ENCODE measurements around the gene RHBDL1.
A peak's percentile ranks its signal among the peaks of the same experiment; 100 is the strongest.

Gene RHBDL1

DNA sequence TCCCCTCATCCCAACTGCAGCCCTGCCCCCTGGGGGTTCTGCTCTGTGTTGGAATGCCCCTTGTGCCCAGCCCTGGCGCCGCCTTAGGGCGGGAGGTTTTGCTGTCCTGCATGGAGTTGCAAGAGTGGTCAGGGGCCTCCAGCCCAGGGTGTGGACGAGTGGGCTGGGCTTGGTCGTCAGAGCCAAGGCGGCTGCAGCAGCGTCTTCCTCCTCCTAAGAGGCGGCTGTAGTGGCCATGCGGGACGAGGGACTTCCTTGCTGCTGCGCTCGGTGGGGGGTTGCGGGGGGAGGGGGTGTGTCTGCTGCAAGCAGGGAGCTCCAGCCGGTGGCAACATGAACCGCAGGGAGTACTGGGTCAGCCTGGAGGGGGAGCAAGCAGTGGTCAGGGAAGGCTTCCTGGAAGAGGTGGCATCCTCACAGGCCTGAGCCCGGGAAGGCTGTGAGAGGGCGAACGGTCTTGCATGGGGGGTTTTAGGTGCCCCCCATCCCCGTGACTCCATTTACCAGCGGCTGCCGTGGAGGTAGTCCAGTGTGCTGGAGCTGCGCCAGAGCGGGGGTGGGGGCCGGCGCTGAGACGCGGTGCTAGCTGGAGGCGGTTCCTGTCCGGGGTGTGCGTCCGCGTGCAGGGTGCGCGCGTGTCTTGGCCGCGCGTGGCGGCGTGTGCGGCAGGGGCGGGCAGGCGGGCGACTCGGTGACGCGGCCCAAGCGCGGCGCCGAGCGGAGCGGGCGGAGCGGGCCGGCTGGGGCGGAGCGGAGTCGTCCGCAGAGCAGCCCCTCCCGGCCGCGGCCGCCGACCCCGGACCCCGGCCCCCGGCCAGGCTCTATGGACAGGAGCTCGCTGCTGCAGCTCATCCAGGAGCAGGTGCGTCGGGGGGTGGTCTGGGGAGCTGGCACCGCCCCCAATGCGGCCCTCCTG is at the start of gene RHBDL1:
RHBDL1 (plus strand) TSS at position 704 of the 916 bp plus-strand sequence; CDS start at position 824, 120 bp downstream.
- Histone ChIP-seq H3K9me3 (ENCODE audit: control insufficient read depth in 5 of 5, low read length in 5 of 5) (no peaks in the 10 kb centered on the region), H3K27ac (ENCODE audit: low read depth, low read length) (no peak within 1 kb of the TSS), H3K4me3 (ENCODE audit: low read depth in 1 of 5, low read length in 5 of 5) (peak within 1 kb of the TSS in 4 of 5 donors; percentile 21 to 58 (median 36)), H3K36me3 (ENCODE audit: control insufficient read depth in 5 of 5, insufficient read depth in 5 of 5, low read length in 5 of 5) (peaks cover 0 to 40% (median 37%) of the 10 kb centered on the region in 5 donors), H3K9ac (ENCODE audit: low read length in 5 of 5) (no peak within 1 kb of the TSS), H3K27me3 (ENCODE audit: control insufficient read depth in 5 of 5, insufficient read depth in 4 of 5, low read length in 5 of 5) (peaks cover 0 to 4% (median 0%) of the 10 kb centered on the region in 5 donors), H3K4me1 (ENCODE audit: control insufficient read depth in 5 of 5, insufficient read depth in 5 of 5, low read length in 5 of 5) (peaks cover 0 to 29% (median 23%) of the 10 kb centered on the region in 5 donors)

DNA sequence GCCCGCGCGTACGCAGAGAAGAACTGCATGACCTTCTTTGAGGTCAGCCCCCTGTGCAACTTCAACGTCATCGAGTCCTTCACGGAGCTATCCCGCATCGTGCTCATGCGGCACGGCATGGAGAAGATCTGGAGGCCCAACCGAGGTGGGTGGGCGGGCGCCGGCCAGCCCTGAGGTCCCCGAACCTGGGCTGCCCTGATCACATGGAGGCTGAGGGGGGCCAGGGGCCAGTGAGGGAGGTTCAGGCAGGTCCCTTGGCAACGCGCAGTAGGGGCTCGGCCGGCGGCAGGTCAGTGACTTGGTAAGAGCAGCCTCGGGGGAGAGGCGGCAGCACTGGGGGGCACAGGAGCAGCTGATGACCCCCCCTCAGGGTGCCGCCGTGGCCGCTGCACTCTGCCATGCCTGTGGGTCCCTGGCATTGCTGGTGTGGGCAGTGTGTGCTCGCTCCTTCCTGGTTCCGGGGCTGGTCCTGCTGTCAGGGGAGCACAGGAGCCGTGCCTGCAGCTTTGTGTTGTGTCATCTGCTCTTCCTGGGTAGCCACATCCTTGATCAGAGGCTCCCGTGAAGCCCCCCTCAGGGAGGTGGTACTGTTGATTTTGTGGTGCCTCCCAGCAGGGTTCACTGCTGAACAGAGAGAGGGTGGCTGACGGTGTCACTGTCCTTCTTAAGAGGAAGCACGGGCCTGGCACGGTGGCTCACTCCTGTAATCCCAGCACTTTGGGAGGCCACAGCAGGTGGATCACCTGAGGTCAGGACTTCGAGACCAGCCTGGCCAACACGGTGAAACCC is 49.3 kb upstream of the RHBDL1 start:
- Histone ChIP-seq H3K27ac (ENCODE audit: low read depth, low read length) (no peak overlapping the region), H3K9me3 (ENCODE audit: control insufficient read depth in 5 of 5, low read length in 5 of 5) (no peaks in the 10 kb centered on the region), H3K36me3 (ENCODE audit: control insufficient read depth in 5 of 5, insufficient read depth in 5 of 5, low read length in 5 of 5) (peaks cover 0 to 40% (median 16%) of the 10 kb centered on the region in 5 donors), H3K4me3 (ENCODE audit: low read depth in 1 of 5, low read length in 5 of 5) (no peak overlapping the region), H3K9ac (ENCODE audit: low read length in 5 of 5) (no peak overlapping the region), H3K27me3 (ENCODE audit: control insufficient read depth in 5 of 5, insufficient read depth in 4 of 5, low read length in 5 of 5) (no peaks in the 10 kb centered on the region), H3K4me1 (ENCODE audit: control insufficient read depth in 5 of 5, insufficient read depth in 5 of 5, low read length in 5 of 5) (peaks cover 0 to 49% (median 19%) of the 10 kb centered on the region in 5 donors)

DNA sequence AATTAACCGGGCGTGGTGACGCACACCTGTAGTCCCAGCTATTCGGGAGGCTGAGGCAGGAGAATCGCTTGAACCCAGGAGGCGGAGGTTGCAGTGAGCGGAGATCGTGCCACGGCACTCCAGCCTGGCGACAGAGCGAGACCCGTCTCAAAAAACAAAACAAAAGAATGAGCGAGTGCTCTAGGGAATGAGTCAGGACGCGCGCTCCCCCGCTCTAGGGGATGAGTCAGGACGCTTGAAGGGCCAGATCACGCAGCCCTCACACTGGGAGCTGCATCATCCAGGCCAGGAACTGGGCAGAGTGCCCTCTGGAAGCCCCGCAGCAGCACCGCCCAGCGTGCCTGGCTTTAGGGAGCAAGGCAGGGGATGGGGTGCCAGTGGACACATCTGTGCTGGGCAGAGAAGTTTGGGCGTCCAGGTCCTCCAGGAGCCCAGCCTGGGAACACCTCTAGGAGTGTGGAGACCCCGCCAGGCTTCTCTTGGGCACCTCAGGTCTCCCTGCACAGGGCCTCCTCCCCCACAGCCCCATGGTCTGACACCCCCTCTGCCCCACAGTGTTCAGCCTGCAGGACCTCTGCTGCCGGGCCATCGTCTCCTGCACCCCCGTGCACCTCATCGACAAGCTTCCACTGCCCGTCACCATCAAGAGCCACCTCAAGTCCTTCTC is 48.6 kb upstream of the RHBDL1 start:
- no peak overlapping the region for H3K9ac ChIP-seq (ENCODE audit: low read length in 5 of 5)
- H3K27ac ChIP-seq (ENCODE audit: low read depth, low read length) = no peak overlapping the region
- H3K4me1 ChIP-seq (ENCODE audit: control insufficient read depth in 5 of 5, insufficient read depth in 5 of 5, low read length in 5 of 5) = peaks cover 0 to 45% (median 19%) of the 10 kb centered on the region in 5 donors
- no peak overlapping the region for H3K4me3 ChIP-seq (ENCODE audit: low read depth in 1 of 5, low read length in 5 of 5)
- H3K36me3 ChIP-seq (ENCODE audit: control insufficient read depth in 5 of 5, insufficient read depth in 5 of 5, low read length in 5 of 5) = peaks cover 0 to 37% (median 13%) of the 10 kb centered on the region in 5 donors
- H3K9me3 ChIP-seq (ENCODE audit: control insufficient read depth in 5 of 5, low read length in 5 of 5) = no peaks in the 10 kb centered on the region
- H3K27me3 ChIP-seq (ENCODE audit: control insufficient read depth in 5 of 5, insufficient read depth in 4 of 5, low read length in 5 of 5) = no peaks in the 10 kb centered on the region

DNA sequence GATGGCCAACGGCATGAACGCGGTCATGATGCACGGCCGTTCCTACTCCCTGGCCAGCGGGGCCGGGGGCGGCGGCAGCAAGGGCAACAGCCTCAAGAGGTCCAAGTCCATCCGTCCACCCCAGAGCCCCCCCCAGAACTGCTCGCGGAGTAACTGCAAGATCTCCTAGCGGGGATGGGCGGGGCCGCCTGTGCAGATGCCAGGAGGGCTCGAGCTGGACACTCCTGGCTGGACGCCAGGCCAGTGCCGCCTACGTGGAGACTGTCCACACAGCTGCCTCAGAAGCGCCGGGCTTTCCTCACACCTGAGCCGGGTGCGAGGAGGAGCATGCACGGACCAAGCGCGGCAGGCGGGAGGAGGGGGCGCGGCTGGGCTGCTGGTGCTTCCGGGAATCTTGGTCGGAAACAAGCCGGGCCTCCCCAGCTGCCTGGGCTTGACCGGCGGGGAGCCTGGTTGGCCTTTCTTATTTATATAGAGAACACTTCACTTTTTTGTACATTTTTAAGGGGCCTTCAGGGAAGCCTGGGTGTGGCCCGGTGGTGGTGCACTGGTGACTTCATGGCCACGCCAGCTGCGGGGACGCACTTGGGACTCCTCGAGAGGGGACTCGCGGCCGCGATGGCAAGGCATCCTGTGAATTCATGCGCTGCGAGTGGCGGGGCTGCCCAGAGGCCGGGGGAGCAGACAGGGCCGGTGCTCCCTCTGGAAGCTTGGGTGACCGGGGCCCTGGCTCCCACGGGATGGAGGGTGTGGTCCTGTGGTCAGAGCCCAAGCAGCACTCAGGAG is 47.8 kb upstream of the RHBDL1 start:
- Histone ChIP-seq H3K36me3 (ENCODE audit: control insufficient read depth in 5 of 5, insufficient read depth in 5 of 5, low read length in 5 of 5) (peaks cover 0 to 38% (median 13%) of the 10 kb centered on the region in 5 donors), H3K9ac (ENCODE audit: low read length in 5 of 5) (no peak overlapping the region), H3K9me3 (ENCODE audit: control insufficient read depth in 5 of 5, low read length in 5 of 5) (no peaks in the 10 kb centered on the region), H3K4me3 (ENCODE audit: low read depth in 1 of 5, low read length in 5 of 5) (no peak overlapping the region), H3K27ac (ENCODE audit: low read depth, low read length) (no peak overlapping the region), H3K27me3 (ENCODE audit: control insufficient read depth in 5 of 5, insufficient read depth in 4 of 5, low read length in 5 of 5) (peaks cover 0 to 2% (median 0%) of the 10 kb centered on the region in 5 donors), H3K4me1 (ENCODE audit: control insufficient read depth in 5 of 5, insufficient read depth in 5 of 5, low read length in 5 of 5) (peaks cover 0 to 41% (median 19%) of the 10 kb centered on the region in 5 donors)

DNA sequence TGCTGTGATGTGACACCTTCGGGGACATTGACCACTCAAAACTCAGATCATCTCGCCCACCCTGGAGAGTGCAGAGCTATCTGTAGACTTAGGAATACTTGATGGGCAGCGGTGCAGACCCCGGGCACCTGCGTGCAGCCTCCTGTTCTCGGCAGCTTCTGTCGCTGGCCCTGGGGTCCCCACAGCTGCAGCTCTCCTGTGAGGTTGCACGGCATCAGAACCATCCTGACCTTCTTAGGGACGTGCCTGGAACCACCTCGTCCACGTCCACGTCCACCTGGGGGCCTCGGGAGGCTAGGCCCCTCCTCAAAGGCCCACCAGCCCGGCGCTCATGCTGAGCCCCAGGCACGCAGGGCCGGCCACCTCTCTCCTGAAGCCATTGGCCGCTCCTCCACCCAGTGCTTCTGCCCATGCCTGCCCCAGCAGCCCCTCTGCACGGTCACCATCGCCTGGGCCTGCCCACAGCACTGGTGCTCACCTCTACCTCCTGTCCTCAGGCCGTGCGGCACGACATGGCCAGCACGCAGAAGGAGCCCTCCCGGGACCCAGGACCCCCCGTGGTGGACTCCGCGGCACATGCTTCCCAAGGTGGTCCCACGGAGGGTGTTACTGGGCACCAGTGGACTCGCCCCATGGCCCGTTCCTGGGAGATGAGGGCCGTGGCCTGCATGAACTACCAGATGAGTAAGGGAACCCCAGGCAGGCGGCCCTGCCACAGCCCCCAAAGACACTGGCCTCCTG is 47.0 kb upstream of the RHBDL1 start:
- Histone ChIP-seq H3K9ac (ENCODE audit: low read length in 5 of 5) (no peak overlapping the region), H3K4me1 (ENCODE audit: control insufficient read depth in 5 of 5, insufficient read depth in 5 of 5, low read length in 5 of 5) (peaks cover 0 to 41% (median 19%) of the 10 kb centered on the region in 5 donors), H3K9me3 (ENCODE audit: control insufficient read depth in 5 of 5, low read length in 5 of 5) (no peaks in the 10 kb centered on the region), H3K36me3 (ENCODE audit: control insufficient read depth in 5 of 5, insufficient read depth in 5 of 5, low read length in 5 of 5) (peaks cover 0 to 47% (median 19%) of the 10 kb centered on the region in 5 donors), H3K27ac (ENCODE audit: low read depth, low read length) (no peak overlapping the region), H3K27me3 (ENCODE audit: control insufficient read depth in 5 of 5, insufficient read depth in 4 of 5, low read length in 5 of 5) (peaks cover 0 to 2% (median 0%) of the 10 kb centered on the region in 5 donors), H3K4me3 (ENCODE audit: low read depth in 1 of 5, low read length in 5 of 5) (no peak overlapping the region)

DNA sequence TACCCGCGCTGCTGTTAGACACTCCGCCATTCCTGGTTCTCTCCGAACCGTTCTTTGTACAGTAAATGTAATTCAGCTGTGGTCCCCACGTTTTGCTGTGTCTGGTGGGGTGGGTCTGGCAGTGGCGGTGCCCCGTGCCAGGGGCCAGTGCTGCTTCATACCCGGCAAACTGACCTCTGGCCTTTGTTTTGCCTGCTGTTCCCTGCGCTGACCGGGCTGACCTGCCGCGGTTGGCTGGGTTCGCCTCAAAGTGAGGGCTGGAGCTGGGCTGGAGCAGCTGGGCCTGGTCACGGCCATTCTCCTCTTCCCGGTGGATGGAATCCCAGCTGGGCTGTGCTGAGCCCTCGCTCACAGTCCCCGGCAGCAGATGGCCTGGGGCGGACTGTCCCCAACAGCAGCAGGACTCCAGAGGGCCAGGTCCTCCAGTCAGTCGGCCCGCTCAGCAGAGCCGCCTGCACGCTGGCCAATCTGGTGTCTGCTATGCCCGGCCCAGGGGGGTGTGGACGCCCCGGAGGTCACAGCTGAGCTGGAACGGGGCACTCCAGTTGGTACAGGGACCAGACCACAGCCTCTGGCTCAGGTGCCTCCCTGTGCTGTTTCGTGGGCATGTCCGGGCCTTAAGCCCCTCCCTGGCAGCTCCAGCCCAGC is 46.2 kb upstream of the RHBDL1 start:
- Histone ChIP-seq H3K27me3 (ENCODE audit: control insufficient read depth in 5 of 5, insufficient read depth in 4 of 5, low read length in 5 of 5) (peaks cover 0 to 2% (median 0%) of the 10 kb centered on the region in 5 donors), H3K4me1 (ENCODE audit: control insufficient read depth in 5 of 5, insufficient read depth in 5 of 5, low read length in 5 of 5) (peaks cover 0 to 41% (median 19%) of the 10 kb centered on the region in 5 donors), H3K9me3 (ENCODE audit: control insufficient read depth in 5 of 5, low read length in 5 of 5) (no peaks in the 10 kb centered on the region), H3K27ac (ENCODE audit: low read depth, low read length) (no peak overlapping the region), H3K36me3 (ENCODE audit: control insufficient read depth in 5 of 5, insufficient read depth in 5 of 5, low read length in 5 of 5) (peaks cover 0 to 55% (median 25%) of the 10 kb centered on the region in 5 donors), H3K4me3 (ENCODE audit: low read depth in 1 of 5, low read length in 5 of 5) (no peak overlapping the region), H3K9ac (ENCODE audit: low read length in 5 of 5) (no peak overlapping the region)

DNA sequence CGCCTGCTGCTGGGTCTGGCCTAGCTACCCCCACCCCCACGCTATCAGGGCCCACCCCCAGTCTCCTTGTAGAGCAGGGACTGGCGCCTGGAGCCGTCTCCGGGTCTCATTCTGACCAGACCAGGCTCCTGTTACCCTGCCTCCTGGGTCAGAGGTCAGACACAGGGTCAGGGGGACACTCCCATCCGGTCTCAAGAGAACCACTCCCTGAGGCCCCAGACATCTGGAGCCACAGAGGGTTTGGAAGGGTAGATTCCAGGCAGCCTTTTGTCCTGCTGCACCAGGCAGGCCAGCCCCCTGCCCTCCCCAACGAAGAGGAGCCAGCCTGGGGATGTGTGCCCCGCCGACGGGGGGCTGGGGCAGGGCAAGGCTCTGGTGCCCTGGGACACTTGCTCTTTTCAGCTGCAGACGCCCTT is 45.6 kb upstream of the RHBDL1 start:
- Histone ChIP-seq H3K27ac (ENCODE audit: low read depth, low read length) (no peak overlapping the region), H3K27me3 (ENCODE audit: control insufficient read depth in 5 of 5, insufficient read depth in 4 of 5, low read length in 5 of 5) (peaks cover 0 to 2% (median 0%) of the 10 kb centered on the region in 5 donors), H3K9ac (ENCODE audit: low read length in 5 of 5) (peak overlapping the region in 2 of 5 donors; percentile 17 to 51), H3K36me3 (ENCODE audit: control insufficient read depth in 5 of 5, insufficient read depth in 5 of 5, low read length in 5 of 5) (peaks cover 0 to 55% (median 25%) of the 10 kb centered on the region in 5 donors), H3K4me3 (ENCODE audit: low read depth in 1 of 5, low read length in 5 of 5) (no peak overlapping the region), H3K4me1 (ENCODE audit: control insufficient read depth in 5 of 5, insufficient read depth in 5 of 5, low read length in 5 of 5) (peaks cover 0 to 42% (median 22%) of the 10 kb centered on the region in 5 donors), H3K9me3 (ENCODE audit: control insufficient read depth in 5 of 5, low read length in 5 of 5) (no peaks in the 10 kb centered on the region)

DNA sequence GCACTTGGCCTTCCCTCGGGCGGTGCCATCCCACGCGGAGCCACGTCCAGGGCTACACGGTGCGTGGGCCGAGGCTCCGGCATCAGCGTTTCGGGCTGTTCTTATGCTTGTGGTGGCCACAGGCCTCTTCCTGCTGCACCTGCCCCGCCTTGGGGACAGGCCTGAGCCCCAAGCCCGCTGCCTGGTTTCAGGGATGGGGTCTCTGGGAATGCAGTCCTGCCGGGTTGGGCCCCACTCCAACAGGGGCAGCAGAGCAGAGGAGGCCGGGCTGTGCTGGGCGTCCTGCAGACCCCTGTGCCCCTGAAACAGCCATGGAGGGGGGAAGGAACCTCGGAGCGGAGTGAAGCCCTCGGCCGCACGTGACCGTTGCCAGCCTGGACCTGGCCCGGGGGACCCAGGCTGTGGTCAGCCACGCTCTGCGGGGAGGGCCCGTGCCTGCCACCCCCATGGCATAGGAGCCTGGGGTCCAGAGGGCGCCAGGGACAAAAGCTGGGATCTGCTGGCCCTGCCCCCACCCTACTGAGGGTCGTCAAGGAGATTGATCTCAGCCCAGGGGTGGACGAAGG is 45.1 kb upstream of the RHBDL1 start:
- Histone ChIP-seq H3K4me1 (ENCODE audit: control insufficient read depth in 5 of 5, insufficient read depth in 5 of 5, low read length in 5 of 5) (peaks cover 0 to 47% (median 27%) of the 10 kb centered on the region in 5 donors), H3K9ac (ENCODE audit: low read length in 5 of 5) (peak overlapping the region in 1 of 5 donors; percentile 51), H3K27me3 (ENCODE audit: control insufficient read depth in 5 of 5, insufficient read depth in 4 of 5, low read length in 5 of 5) (peaks cover 0 to 2% (median 0%) of the 10 kb centered on the region in 5 donors), H3K4me3 (ENCODE audit: low read depth in 1 of 5, low read length in 5 of 5) (no peak overlapping the region), H3K27ac (ENCODE audit: low read depth, low read length) (no peak overlapping the region), H3K36me3 (ENCODE audit: control insufficient read depth in 5 of 5, insufficient read depth in 5 of 5, low read length in 5 of 5) (peaks cover 0 to 50% (median 24%) of the 10 kb centered on the region in 5 donors), H3K9me3 (ENCODE audit: control insufficient read depth in 5 of 5, low read length in 5 of 5) (no peaks in the 10 kb centered on the region)
